Kidney (tissue), 14 donors: ENCODE measurements around the gene TCF3. TPM values are rescaled to one million over a fixed set of nuclear protein-coding genes. Genes with fewer than 3 reads are reported as not detected.

ENCODE experiments used
- DNase-seq, 5 donors: peaks; one replicate each; pipeline ENCODE4 v3.0.0-alpha.2; 2013 to 2020
- FAIRE-seq: peaks from 2 replicates; lab custom pipeline; 2012; peaks lifted over from hg19 to GRCh38; lab: Jason Lieb, UNC
- H3K27ac ChIP-seq, 2 donors: one replicate each; pipeline ENCODE4 v1.7.0; 2013; ENCODE audit warnings: low read depth in 2 of 2, low read length in 2 of 2, inconsistent platforms in 1 of 2
- H3K27me3 ChIP-seq: one replicate; pipeline ENCODE4 v1.7.1; 2013; ENCODE audit warnings: low read length, inconsistent platforms; ENCODE audit not compliant: control insufficient read depth, insufficient read depth
- H3K36me3 ChIP-seq, 3 donors: one replicate each; pipeline versions ENCODE4 v1.7.0 to v1.7.1; 2013; ENCODE audit warnings: low read length in 3 of 3, control low read depth in 1 of 3, inconsistent platforms in 1 of 3; ENCODE audit not compliant: insufficient read depth in 3 of 3, control insufficient read depth in 2 of 3
- H3K4me1 ChIP-seq, 3 donors: one replicate each; pipeline versions ENCODE4 v1.7.0 to v1.7.1; 2013; ENCODE audit warnings: low read length in 3 of 3, inconsistent platforms in 1 of 3, low read depth in 1 of 3; ENCODE audit not compliant: control insufficient read depth in 2 of 3, insufficient read depth in 2 of 3
- H3K4me3 ChIP-seq, 3 donors: one replicate each; pipeline versions ENCODE4 v1.7.0 to v1.8.1; 2013; ENCODE audit warnings: low read length in 3 of 3, control low read depth in 1 of 3, inconsistent platforms in 1 of 3
- H3K9ac ChIP-seq, 3 donors: one replicate each; pipeline versions ENCODE4 v1.7.0 to v1.7.1; 2013; ENCODE audit warnings: low read length in 3 of 3, control low read depth in 1 of 3, inconsistent platforms in 1 of 3
- H3K9me3 ChIP-seq, 3 donors: one replicate each; pipeline versions ENCODE4 v1.7.0 to v1.7.1; 2013; ENCODE audit warnings: low read length in 3 of 3, control low read depth in 1 of 3, inconsistent platforms in 1 of 3; ENCODE audit not compliant: control insufficient read depth in 2 of 3, insufficient read depth in 1 of 3
- CTCF ChIP-seq: IDR thresholded peaks from 3 replicates; pipeline ENCODE4 v1.5.1; 2012; ENCODE audit warnings: mild to moderate bottlenecking, moderate library complexity, borderline replicate concordance; ENCODE audit not compliant: insufficient read depth; ENCODE audit errors: extremely low read depth
- intact Hi-C: fragments of 100-400 bp; cut with DNase I; formaldehyde crosslinking; loops from one replicate; pipeline ENCODE4 v1.11.1; 2022
- polyA plus RNA-seq: library from polyadenylated mRNA; stranded (reverse); fragments of 350-450 nt; fragmentation: Illumina TruSeq; extraction: RNeasy Lipid Tissue Mini Kit (QIAGEN cat#74804); gene quantifications from one replicate; pipeline ENCODE4 v1.2.3, GENCODE V29; 2014; ENCODE audit warnings: low read depth, low replicate concordance; ENCODE audit not compliant: insufficient read depth
- total RNA-seq: library from RNA; stranded (reverse); fragmentation: NEBNext Ultra II Directional; extraction: Animal tissue kit (Norgen Biotek cat#: 25700); gene quantifications from one replicate; pipeline ENCODE4 v1.2.1, GENCODE V29; 2021
- donor health status: control.
- donor health status: control.
- donor health status: control.
- donor health status: control.
- donor health status: control.
- donor health status: DM: yes; HTN: yes; CAD: no.
- donor health status: Normal renal cell carcinoma (clear cell type).

The TCF3 gene
- total and polyA plus RNA-seq, 2 donors from 2014 or later = 20.3 to 50.2 TPM

GRCh38 chr19:1678073-1678472 is 25.7 kb upstream of the TCF3 start:
- no peak overlapping the region for H3K27ac ChIP-seq
- H3K9ac ChIP-seq = no peak overlapping the region
- no peaks in the 10 kb centered on the region for H3K36me3 ChIP-seq
- no peak for TF ChIP-seq CTCF
- H3K4me1 ChIP-seq = no peaks in the 10 kb centered on the region
- DNase-seq = no peak
- H3K9me3 ChIP-seq = no peaks in the 10 kb centered on the region
- intact Hi-C loops = loop anchor here (10.0 kb wide), 1 partner anchor 133 kb away; no protein-coding TSS in a partner anchor
- H3K4me3 ChIP-seq = no peak overlapping the region
- FAIRE-seq = no peak
- H3K27me3 ChIP-seq = peaks cover 19% of the 10 kb centered on the region

DNA sequence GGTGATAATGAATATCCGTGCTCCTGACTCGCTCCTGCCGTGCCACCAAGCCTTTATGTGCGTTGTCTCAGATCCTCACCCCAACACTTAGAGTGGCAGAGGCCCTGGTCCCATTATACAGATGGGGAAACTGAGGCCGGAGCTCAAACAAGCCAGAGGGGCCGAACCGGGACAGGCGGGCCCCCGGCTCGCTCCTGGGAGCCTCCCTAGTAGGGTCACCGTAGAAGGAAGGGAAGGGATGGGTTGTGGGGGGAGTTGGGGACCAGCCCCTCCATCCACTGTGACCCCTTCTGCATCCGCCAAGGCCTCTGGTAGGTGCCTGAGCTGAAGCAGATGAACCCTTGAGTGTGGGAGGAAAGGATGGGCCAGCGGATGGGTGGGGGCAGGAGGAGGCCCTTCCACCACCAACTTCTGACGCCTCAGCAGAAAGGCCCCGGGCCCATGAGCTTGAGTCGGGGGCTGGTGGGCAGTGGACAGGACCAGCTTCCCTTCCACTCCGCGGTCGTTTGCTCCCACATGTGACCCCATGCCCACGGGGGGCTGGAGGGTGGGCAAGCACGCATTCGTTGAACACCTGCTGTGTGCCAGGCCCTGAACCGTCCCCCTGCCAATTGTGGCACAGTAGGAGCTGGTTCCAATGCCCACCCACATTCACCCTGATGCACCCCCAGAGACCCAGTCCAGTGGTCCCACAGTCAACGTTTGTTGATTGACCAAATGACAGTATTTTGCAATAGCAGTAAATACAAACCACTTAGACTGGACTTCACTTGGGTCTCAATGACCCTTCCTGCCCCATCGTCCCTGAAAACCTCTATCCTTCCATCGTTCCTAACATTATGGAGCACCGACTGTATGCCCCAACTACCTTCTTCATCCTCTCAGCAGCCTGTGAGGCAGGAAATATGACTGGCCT is 24.2 kb upstream of the TCF3 start:
- H3K4me3 ChIP-seq = no peak overlapping the region
- no peak for TF ChIP-seq CTCF
- peak in 2 of 5 donors; percentile 42 to 65 for DNase-seq
- H3K27me3 ChIP-seq = peaks cover 23% of the 10 kb centered on the region
- intact Hi-C loops = loop anchor here (10.0 kb wide), 1 partner anchor 132 kb away; no protein-coding TSS in a partner anchor
- H3K27ac ChIP-seq = no peak overlapping the region
- no peak overlapping the region for H3K9ac ChIP-seq
- FAIRE-seq = no peak
- no peaks in the 10 kb centered on the region for H3K9me3 ChIP-seq
- H3K36me3 ChIP-seq = no peaks in the 10 kb centered on the region
- no peaks in the 10 kb centered on the region for H3K4me1 ChIP-seq

DNA sequence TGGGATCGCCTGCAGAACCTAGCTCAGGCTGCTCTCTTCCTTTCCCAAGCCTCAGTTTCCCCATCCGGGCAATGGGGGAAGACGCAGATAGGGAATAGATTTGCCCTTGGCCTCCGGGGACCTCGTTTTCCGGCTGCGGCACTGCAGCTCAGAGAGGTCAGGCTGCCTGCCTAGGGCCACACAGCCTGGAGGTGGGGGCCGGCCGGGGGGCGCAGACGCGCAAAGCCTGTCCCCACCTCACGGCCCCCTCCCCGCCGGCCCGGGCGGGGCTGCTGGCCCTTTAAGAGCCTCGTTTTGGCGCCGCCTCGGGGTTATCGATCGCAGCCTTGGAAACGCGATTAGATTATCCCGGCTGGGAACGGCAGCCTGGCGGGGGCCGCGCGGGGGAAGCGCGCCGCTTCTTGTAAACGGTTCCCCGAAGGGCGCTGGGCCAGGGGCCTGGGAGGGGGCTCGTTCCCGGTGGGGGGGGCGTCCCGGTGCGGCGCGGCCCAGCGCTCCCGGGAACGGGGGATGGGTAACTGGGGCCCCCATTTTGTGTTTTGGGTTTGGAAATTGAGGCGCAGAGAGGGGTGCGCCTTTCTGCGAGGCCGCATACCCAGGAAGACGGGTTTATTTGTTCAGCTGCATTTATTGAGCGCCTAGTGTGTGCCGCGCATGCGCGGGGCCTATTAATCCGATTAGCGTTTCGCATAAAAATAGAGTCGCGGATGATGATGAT is 23.4 kb upstream of the TCF3 start:
- Histone ChIP-seq H3K4me1 (no peaks in the 10 kb centered on the region), H3K9ac (no peak overlapping the region), H3K27ac (no peak overlapping the region), H3K36me3 (no peaks in the 10 kb centered on the region), H3K4me3 (no peak overlapping the region), H3K9me3 (no peaks in the 10 kb centered on the region), H3K27me3 (peaks cover 29% of the 10 kb centered on the region)
- FAIRE-seq (no peak), DNase-seq (peak in 1 of 5 donors; percentile 55)
- no peak for TF ChIP-seq CTCF
- intact Hi-C loops = loop anchor here (10.0 kb wide), 1 partner anchor 131 kb away; no protein-coding TSS in a partner anchor
